Measurements from ENCODE around the gene COX7B2.

DNA sequence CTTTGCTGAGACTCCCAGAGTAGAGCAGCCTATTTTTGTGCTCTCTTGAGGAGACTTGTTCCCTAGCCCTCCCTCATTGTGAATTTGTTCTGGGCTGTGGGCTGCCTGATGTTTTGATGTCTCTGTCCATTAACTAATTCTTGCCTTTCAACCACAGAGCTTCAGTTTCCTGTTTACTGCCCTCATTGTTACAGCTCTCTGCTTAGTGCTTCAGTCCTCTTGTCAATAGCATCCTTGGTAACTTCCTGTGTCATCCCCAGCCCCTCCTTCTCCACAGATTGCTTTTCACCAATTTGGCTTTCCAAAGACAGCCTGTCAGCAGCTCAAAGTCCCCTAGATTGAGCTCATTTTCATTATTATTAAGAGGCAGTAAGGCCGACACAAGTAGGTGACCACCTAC is 69.9 kb downstream of the COX7B2 start:
- no peak for TF ChIP-seq POLR2A (IDR thresholded peaks at IDR 0.05)
- TF ChIP-seq, protein P1, sequence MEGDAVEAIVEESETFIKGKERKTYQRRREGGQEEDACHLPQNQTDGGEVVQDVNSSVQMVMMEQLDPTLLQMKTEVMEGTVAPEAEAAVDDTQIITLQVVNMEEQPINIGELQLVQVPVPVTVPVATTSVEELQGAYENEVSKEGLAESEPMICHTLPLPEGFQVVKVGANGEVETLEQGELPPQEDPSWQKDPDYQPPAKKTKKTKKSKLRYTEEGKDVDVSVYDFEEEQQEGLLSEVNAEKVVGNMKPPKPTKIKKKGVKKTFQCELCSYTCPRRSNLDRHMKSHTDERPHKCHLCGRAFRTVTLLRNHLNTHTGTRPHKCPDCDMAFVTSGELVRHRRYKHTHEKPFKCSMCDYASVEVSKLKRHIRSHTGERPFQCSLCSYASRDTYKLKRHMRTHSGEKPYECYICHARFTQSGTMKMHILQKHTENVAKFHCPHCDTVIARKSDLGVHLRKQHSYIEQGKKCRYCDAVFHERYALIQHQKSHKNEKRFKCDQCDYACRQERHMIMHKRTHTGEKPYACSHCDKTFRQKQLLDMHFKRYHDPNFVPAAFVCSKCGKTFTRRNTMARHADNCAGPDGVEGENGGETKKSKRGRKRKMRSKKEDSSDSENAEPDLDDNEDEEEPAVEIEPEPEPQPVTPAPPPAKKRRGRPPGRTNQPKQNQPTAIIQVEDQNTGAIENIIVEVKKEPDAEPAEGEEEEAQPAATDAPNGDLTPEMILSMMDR (IDR thresholded peaks at IDR 0.05) = no peak

Measured in esophagus squamous epithelium (tissue), 4 donors.